ENCODE measurements around the gene RNMT.

- TF ChIP-seq CTCF (IDR thresholded peaks at IDR 0.05), result peak in 3 of 12 donors; percentile 5 to 22 (median 11)
- no peak for TF ChIP-seq POLR2A (IDR thresholded peaks at IDR 0.05)
Observed at GRCh38 chr18:13801260-13801601, 74.8 kb downstream of the RNMT start.

Measured in heart left ventricle (tissue), 13 donors.